SK-N-SH (cell line): Measurements from ENCODE around the gene MACIR.

Experiments
- CHD2 ChIP-seq: fragments of 150-350 bp; IDR thresholded peaks from 2 replicates; pipeline ENCODE4 v1.6.1; 2018; ENCODE audit warnings: low read length; ENCODE audit not compliant: partially characterized antibody
- EZH2phosphoT487 ChIP-seq: fragments of 200-600 bp; sonication (generic); IDR thresholded peaks from 2 replicates; pipeline ENCODE4 v1.6.1; 2017; ENCODE audit warnings: low read depth, mixed run types, mild to moderate bottlenecking, antibody characterized with exemption, moderate library complexity, borderline replicate concordance
- MXI1 ChIP-seq: IDR thresholded peaks from 2 replicates; pipeline ENCODE4 v1.6.1; 2012; ENCODE audit warnings: mild to moderate bottlenecking, low read depth, low read length, improper control_type of control experiment
- POLR2AphosphoS5 ChIP-seq: IDR thresholded peaks from 2 replicates; pipeline ENCODE4 v1.6.1; 2012; ENCODE audit warnings: low read depth, low read length
- RAD21 ChIP-seq: IDR thresholded peaks from 2 replicates; pipeline ENCODE4 v1.6.1; 2012; ENCODE audit warnings: mild to moderate bottlenecking, low read length
- SIN3A ChIP-seq: IDR thresholded peaks from 2 replicates; pipeline ENCODE4 v1.6.1; 2012; ENCODE audit warnings: low read depth, mild to moderate bottlenecking, low read length, moderate library complexity, borderline replicate concordance
- TF ChIP-seq, protein P1 (sequence below): fragments of 200-600 bp; sonication (generic); IDR thresholded peaks from 2 replicates; pipeline ENCODE4 v1.6.1; 2017; ENCODE audit warnings: antibody characterized with exemption, mild to moderate bottlenecking, moderate library complexity
- TF ChIP-seq, protein P2 (sequence below): fragments of 150-350 bp; IDR thresholded peaks from 2 replicates; pipeline ENCODE4 v1.6.1; 2017; ENCODE audit warnings: antibody characterized with exemption, low read length, low read depth, borderline replicate concordance
- TF ChIP-seq, protein P3 (sequence below): IDR thresholded peaks from 2 replicates; pipeline ENCODE4 v1.4.0; 2012; ENCODE audit warnings: low read depth
- TF ChIP-seq, protein P4 (sequence below): IDR thresholded peaks from 2 replicates; pipeline ENCODE4 v1.4.0; 2012; ENCODE audit warnings: low read depth, borderline replicate concordance
- TF ChIP-seq, protein P5 (sequence below): IDR thresholded peaks from 2 replicates; pipeline ENCODE4 v1.6.1; 2012; ENCODE audit warnings: mild to moderate bottlenecking, low read depth, low read length, moderate library complexity

DNA sequence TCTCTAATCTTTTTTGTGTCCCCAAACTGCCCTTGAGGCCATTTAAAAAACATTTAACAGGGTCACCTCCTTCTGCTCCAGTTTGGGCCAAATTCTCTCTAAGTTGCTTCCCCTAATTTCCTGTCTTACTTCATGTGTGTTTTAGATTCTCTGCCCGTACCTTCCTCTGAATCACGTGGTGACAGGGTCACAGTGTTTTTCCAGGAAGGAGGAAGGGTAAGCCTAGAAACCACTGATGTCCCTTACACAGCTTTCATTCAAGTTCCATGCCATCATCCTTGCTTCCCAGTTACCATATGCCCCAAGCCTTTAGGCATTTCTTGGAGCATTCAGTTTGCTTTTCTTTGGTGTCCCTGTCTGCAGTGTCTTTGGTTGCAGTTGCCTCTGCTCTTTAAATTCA is 42.4 kb upstream of the MACIR start:
- TF ChIP-seq, protein P1, sequence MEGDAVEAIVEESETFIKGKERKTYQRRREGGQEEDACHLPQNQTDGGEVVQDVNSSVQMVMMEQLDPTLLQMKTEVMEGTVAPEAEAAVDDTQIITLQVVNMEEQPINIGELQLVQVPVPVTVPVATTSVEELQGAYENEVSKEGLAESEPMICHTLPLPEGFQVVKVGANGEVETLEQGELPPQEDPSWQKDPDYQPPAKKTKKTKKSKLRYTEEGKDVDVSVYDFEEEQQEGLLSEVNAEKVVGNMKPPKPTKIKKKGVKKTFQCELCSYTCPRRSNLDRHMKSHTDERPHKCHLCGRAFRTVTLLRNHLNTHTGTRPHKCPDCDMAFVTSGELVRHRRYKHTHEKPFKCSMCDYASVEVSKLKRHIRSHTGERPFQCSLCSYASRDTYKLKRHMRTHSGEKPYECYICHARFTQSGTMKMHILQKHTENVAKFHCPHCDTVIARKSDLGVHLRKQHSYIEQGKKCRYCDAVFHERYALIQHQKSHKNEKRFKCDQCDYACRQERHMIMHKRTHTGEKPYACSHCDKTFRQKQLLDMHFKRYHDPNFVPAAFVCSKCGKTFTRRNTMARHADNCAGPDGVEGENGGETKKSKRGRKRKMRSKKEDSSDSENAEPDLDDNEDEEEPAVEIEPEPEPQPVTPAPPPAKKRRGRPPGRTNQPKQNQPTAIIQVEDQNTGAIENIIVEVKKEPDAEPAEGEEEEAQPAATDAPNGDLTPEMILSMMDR, result no peak
- TF ChIP-seq SIN3A, result no peak
- no peak for TF ChIP-seq EZH2phosphoT487
- TF ChIP-seq, protein P2, sequence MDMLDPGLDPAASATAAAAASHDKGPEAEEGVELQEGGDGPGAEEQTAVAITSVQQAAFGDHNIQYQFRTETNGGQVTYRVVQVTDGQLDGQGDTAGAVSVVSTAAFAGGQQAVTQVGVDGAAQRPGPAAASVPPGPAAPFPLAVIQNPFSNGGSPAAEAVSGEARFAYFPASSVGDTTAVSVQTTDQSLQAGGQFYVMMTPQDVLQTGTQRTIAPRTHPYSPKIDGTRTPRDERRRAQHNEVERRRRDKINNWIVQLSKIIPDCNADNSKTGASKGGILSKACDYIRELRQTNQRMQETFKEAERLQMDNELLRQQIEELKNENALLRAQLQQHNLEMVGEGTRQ, result no peak
- TF ChIP-seq MXI1, result no peak
- TF ChIP-seq, protein P3, sequence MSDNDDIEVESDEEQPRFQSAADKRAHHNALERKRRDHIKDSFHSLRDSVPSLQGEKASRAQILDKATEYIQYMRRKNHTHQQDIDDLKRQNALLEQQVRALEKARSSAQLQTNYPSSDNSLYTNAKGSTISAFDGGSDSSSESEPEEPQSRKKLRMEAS, result no peak
- no peak for TF ChIP-seq POLR2AphosphoS5
- TF ChIP-seq, protein P4, sequence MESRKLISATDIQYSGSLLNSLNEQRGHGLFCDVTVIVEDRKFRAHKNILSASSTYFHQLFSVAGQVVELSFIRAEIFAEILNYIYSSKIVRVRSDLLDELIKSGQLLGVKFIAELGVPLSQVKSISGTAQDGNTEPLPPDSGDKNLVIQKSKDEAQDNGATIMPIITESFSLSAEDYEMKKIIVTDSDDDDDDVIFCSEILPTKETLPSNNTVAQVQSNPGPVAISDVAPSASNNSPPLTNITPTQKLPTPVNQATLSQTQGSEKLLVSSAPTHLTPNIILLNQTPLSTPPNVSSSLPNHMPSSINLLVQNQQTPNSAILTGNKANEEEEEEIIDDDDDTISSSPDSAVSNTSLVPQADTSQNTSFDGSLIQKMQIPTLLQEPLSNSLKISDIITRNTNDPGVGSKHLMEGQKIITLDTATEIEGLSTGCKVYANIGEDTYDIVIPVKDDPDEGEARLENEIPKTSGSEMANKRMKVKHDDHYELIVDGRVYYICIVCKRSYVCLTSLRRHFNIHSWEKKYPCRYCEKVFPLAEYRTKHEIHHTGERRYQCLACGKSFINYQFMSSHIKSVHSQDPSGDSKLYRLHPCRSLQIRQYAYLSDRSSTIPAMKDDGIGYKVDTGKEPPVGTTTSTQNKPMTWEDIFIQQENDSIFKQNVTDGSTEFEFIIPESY, result no peak
- TF ChIP-seq CHD2, result no peak
- TF ChIP-seq, protein P5, sequence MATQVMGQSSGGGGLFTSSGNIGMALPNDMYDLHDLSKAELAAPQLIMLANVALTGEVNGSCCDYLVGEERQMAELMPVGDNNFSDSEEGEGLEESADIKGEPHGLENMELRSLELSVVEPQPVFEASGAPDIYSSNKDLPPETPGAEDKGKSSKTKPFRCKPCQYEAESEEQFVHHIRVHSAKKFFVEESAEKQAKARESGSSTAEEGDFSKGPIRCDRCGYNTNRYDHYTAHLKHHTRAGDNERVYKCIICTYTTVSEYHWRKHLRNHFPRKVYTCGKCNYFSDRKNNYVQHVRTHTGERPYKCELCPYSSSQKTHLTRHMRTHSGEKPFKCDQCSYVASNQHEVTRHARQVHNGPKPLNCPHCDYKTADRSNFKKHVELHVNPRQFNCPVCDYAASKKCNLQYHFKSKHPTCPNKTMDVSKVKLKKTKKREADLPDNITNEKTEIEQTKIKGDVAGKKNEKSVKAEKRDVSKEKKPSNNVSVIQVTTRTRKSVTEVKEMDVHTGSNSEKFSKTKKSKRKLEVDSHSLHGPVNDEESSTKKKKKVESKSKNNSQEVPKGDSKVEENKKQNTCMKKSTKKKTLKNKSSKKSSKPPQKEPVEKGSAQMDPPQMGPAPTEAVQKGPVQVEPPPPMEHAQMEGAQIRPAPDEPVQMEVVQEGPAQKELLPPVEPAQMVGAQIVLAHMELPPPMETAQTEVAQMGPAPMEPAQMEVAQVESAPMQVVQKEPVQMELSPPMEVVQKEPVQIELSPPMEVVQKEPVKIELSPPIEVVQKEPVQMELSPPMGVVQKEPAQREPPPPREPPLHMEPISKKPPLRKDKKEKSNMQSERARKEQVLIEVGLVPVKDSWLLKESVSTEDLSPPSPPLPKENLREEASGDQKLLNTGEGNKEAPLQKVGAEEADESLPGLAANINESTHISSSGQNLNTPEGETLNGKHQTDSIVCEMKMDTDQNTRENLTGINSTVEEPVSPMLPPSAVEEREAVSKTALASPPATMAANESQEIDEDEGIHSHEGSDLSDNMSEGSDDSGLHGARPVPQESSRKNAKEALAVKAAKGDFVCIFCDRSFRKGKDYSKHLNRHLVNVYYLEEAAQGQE, result no peak
- no peak for TF ChIP-seq RAD21
